Nephron progenitor cell (in vitro differentiated cells): ENCODE results near the gene SMIM10L2A.

ENCODE experiments used
- DNase-seq: peaks from one replicate; pipeline ENCODE4 v3.0.0; 2021
- H3K27ac Mint-ChIP-seq: 2 replicates; pipeline ENCODE4 v1.8.0; 2021; ENCODE audit warnings: mild to moderate bottlenecking, moderate library complexity, mixed read lengths
- H3K27me3 Mint-ChIP-seq: 2 replicates; pipeline ENCODE4 v1.8.0; 2021; ENCODE audit warnings: mild to moderate bottlenecking, low read depth, mixed read lengths; ENCODE audit not compliant: poor library complexity
- H3K36me3 Mint-ChIP-seq: 2 replicates; pipeline ENCODE4 v1.8.0; 2021; ENCODE audit warnings: low read depth, mixed read lengths
- H3K4me1 Mint-ChIP-seq: 2 replicates; pipeline ENCODE4 v1.8.0; 2021; ENCODE audit warnings: mixed read lengths
- H3K4me3 Mint-ChIP-seq: 2 replicates; pipeline ENCODE4 v1.8.0; 2021; ENCODE audit warnings: mild to moderate bottlenecking, moderate library complexity, mixed read lengths
- H3K9me3 Mint-ChIP-seq: 2 replicates; pipeline ENCODE4 v1.8.0; 2021; ENCODE audit warnings: mild to moderate bottlenecking, moderate library complexity, mixed read lengths
- TF ChIP-seq, protein P1 (sequence below): fragments of 200-600 bp; sonication (generic); IDR thresholded peaks from 2 replicates; pipeline ENCODE4 v1.5.0; 2021; ENCODE audit warnings: antibody characterized with exemption

SMIM10L2A gene

DNA sequence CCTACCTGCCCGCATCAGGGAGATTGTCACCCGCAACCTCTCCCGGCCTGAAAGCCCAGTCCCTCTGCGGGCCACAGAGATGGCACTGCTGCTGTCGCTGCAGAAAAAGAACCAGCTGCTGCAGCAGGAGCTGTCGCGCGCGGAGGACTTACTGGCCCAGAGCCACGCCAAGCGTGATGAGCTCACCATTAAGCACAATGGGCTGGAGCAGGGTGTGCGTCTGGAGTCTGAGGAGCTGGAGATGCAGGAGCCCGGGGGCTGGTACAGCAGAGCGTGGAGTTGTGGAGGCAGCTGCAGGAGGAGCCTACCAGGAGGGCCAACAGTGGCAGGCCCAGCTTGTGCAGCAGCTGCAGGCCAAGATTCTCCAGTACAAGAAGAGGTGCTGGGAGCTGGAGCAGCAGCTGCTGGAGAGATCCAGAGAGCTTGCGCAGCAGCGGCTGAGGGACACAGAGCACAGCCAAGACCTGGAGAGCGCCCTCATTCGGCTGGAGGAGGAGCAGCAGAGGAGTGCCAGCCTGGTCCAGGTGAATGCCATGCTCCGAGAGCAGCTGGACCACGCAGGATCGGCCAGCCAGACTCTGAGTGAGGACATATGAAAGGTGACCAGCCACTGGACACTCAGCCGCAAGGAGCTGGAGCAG, 11.3 kb downstream of the SMIM10L2A start:
- no peaks in the 10 kb centered on the region for H3K4me1 Mint-ChIP-seq
- H3K27ac Mint-ChIP-seq, result no peak overlapping the region
- DNase-seq, result no peak
- H3K36me3 Mint-ChIP-seq, result no peaks in the 10 kb centered on the region
- no peaks in the 10 kb centered on the region for H3K27me3 Mint-ChIP-seq
- no peak overlapping the region for H3K4me3 Mint-ChIP-seq
- TF ChIP-seq, protein P1, sequence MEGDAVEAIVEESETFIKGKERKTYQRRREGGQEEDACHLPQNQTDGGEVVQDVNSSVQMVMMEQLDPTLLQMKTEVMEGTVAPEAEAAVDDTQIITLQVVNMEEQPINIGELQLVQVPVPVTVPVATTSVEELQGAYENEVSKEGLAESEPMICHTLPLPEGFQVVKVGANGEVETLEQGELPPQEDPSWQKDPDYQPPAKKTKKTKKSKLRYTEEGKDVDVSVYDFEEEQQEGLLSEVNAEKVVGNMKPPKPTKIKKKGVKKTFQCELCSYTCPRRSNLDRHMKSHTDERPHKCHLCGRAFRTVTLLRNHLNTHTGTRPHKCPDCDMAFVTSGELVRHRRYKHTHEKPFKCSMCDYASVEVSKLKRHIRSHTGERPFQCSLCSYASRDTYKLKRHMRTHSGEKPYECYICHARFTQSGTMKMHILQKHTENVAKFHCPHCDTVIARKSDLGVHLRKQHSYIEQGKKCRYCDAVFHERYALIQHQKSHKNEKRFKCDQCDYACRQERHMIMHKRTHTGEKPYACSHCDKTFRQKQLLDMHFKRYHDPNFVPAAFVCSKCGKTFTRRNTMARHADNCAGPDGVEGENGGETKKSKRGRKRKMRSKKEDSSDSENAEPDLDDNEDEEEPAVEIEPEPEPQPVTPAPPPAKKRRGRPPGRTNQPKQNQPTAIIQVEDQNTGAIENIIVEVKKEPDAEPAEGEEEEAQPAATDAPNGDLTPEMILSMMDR, result no peak
- peaks cover 68% of the 10 kb centered on the region for H3K9me3 Mint-ChIP-seq

DNA sequence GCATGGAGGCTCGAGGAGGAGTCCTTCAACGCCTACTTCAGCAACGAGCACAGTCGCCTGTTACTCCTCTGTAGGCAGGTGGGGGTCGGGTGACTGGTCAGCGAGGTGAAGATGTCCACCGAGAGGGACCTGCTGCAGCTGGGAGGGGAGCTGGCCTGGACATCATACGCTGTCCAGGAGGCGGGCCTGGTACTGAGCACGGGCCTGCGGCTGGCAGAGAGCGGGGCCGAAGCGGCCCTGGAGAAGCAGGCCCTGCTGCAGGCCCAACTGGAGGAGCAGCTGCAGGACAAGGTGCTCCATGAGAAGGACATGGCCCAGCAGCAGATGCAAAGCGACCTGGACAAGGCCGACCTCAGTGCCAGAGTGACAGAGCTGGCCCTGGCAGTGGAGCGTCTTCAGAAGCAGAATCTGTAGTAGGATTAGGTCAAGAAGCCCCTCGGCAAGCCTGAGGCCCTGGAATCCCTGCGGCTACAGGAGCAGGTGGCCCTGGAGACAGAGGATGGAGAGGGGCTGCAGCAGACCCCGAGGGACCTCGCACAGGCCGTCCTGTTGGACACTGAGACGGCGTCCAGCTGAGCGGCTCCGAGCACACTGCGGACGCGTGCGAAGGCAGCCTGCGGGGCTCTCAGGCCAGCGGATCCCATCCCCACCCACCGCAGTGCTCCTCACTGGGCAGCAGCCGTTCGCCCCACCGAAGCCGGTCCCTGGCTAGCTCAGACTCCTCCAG, 11.9 kb downstream of the SMIM10L2A start:
- Mint-ChIP-seq H3K27me3 (no peaks in the 10 kb centered on the region), H3K4me1 (no peaks in the 10 kb centered on the region), H3K27ac (no peak overlapping the region), H3K4me3 (no peak overlapping the region), H3K36me3 (no peaks in the 10 kb centered on the region), H3K9me3 (peaks cover 68% of the 10 kb centered on the region)
- DNase-seq, result no peak
- TF ChIP-seq, protein P1, result no peak

DNA sequence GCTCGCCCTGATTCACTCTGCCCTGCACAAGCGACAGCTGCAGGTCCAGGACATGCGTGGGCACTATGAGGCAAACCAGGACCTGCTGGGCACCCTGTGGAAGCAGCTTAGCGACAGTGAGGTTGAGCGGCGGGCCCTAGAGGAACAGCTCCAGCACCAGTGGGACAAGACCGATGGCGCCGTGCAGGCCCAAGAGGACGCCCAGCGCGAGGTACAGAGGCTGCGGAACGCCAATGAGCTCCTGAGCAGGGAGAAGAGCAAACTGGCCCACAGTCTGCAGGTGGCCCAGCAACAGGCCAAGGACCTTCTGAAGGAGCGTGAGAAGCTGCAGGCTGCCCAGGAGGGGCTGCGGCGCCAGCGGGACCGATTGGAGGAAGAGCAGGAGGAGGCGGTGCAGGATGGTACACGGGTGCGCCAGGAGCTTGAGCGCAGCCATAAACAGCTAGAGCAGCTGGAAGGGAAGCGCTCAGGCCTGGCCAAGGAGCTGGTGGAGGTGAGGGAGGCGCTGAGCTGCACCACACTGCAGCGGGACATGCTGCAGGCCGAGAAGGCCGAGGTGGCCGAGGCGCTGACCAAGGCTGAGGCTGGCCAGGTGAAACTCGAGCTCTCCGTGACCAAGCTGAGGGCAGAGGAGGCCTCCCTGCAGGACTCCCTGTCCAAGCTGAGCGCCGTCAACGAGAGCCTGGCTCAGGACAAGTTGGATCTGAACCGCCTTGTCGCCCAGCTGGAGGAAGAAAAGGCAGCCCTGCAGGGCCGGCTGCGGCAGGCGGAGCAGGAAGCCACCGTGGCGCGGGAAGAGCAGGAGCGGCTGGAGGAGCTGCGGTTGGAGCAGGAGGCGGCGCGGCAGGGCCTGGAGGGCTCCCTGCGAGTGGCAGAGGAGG, 12.8 kb downstream of the SMIM10L2A start:
- Mint-ChIP-seq H3K27me3 (no peaks in the 10 kb centered on the region), H3K4me1 (no peaks in the 10 kb centered on the region), H3K4me3 (no peak overlapping the region), H3K27ac (no peak overlapping the region), H3K9me3 (peaks cover 63% of the 10 kb centered on the region), H3K36me3 (no peaks in the 10 kb centered on the region)
- no peak for DNase-seq
- TF ChIP-seq, protein P1, result no peak

DNA sequence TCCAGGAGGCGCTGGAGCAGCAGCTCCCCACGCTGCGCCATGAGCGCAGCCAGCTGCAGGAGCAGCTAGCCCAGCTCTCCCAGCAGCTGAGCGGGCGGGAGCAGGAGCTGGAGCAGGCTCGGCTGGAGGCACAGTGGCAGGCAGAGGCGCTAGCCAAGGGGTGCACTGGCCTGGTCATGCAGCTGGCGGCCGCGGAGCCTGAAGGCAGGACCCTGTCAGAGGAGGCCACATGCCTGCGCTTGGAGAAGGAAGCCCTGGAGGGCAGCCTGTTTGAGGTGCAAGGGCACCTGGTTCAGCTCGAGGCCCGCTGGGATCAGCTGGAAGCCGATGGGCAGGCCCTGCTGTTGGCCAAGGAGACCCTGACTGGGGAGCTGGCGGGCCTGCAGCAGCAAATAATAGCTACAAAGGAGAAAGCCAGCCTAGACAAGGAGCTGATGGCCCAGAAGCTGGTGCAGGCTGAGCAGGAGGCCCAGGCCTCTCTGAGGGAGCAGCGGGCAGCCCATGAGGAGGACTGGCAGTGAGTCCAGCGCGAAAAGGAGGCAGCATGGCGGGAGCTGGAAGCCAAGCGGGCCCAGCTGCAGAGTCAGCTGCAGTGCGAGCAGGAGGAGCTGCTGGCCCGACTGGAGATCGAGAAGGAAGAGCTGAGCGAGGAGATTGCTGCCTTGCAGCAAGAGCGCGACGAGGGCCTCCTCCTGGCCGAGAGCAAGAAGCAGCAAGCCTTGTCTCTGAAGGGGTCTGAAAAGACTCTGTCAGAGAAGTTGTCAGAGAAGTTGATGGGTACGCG, 13.6 kb downstream of the SMIM10L2A start:
- Mint-ChIP-seq H3K27me3 (no peaks in the 10 kb centered on the region), H3K27ac (no peak overlapping the region), H3K9me3 (peaks cover 64% of the 10 kb centered on the region), H3K4me3 (no peak overlapping the region), H3K36me3 (no peaks in the 10 kb centered on the region), H3K4me1 (no peaks in the 10 kb centered on the region)
- DNase-seq, result no peak
- TF ChIP-seq, protein P1, result no peak

DNA sequence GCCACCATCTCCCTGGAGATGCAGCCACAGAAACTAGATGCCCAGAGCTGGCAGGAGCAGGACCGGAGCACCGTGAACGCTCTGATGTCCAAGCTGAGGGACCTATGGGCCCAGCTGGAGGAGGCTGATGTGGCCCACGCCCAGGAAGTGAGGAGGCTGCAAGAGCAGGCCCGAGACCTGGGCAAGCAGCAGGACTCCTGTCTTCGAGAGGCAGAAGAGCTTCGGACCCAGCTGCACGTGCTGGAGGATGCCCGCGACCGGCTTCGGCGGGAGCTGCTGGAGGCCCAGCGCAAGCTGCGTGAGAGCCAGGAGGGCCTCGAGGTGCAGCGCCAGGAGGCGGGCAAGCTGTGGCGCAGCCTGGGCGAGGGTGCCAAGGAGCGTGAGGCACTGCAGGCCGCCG, 14.2 kb downstream of the SMIM10L2A start:
- Mint-ChIP-seq H3K27me3 (no peaks in the 10 kb centered on the region), H3K36me3 (no peaks in the 10 kb centered on the region), H3K9me3 (peaks cover 59% of the 10 kb centered on the region), H3K4me3 (no peak overlapping the region), H3K4me1 (no peaks in the 10 kb centered on the region), H3K27ac (no peak overlapping the region)
- no peak for DNase-seq
- TF ChIP-seq, protein P1, result no peak
